ENCODE results near the gene AGPAT3.

AGPAT3 gene

DNA sequence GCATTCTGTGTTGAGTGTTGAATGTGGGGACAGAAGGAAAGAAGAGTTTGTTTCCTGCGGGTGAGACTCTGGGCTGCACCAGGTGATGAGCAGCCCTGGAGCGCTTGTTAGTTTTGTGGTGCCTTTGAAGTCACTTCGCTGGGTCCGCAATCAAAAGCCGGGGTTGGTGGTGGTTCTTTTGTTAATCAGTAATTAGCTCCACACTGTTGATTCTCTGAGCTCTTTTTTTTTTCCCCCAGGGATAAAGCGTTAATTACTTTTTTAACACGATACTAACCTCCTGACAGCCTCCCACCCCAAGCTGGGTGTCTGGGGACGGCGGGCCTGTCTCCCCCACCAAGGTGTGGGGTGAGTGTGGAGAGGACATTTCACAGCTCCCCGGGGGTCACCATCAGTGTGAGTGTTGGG, 56.6 kb downstream of the AGPAT3 start:
- no peaks in the 10 kb centered on the region for H3K27me3 ChIP-seq (ENCODE audit: control insufficient read depth, insufficient read depth, low read length)
- H3K9ac ChIP-seq: no peak overlapping the region
- H3K4me2 ChIP-seq (ENCODE audit: low read length): no peak overlapping the region
- no peak overlapping the region for H3K4me3 ChIP-seq (ENCODE audit: low read depth, low read length)
- peaks cover 45% of the 10 kb centered on the region for H3K79me2 ChIP-seq
- TF ChIP-seq, protein P1, sequence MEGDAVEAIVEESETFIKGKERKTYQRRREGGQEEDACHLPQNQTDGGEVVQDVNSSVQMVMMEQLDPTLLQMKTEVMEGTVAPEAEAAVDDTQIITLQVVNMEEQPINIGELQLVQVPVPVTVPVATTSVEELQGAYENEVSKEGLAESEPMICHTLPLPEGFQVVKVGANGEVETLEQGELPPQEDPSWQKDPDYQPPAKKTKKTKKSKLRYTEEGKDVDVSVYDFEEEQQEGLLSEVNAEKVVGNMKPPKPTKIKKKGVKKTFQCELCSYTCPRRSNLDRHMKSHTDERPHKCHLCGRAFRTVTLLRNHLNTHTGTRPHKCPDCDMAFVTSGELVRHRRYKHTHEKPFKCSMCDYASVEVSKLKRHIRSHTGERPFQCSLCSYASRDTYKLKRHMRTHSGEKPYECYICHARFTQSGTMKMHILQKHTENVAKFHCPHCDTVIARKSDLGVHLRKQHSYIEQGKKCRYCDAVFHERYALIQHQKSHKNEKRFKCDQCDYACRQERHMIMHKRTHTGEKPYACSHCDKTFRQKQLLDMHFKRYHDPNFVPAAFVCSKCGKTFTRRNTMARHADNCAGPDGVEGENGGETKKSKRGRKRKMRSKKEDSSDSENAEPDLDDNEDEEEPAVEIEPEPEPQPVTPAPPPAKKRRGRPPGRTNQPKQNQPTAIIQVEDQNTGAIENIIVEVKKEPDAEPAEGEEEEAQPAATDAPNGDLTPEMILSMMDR (IDR thresholded peaks at IDR 0.05): no peak
- no peak overlapping the region for H2AFZ ChIP-seq
- H3K27ac ChIP-seq: no peak overlapping the region
- H3K36me3 ChIP-seq (ENCODE audit: control insufficient read depth, insufficient read depth, low read length): no peaks in the 10 kb centered on the region
- no peaks in the 10 kb centered on the region for H3K9me3 ChIP-seq (ENCODE audit: control insufficient read depth, low read length)
- H3K4me1 ChIP-seq: peaks cover 25% of the 10 kb centered on the region

- Histone ChIP-seq H2AFZ (no peak overlapping the region), H3K9me3 (ENCODE audit: control insufficient read depth, low read length) (no peaks in the 10 kb centered on the region), H3K27me3 (ENCODE audit: control insufficient read depth, insufficient read depth, low read length) (no peaks in the 10 kb centered on the region), H3K4me3 (ENCODE audit: low read depth, low read length) (no peak overlapping the region), H3K4me1 (peaks cover 26% of the 10 kb centered on the region), H3K9ac (no peak overlapping the region), H3K36me3 (ENCODE audit: control insufficient read depth, insufficient read depth, low read length) (no peaks in the 10 kb centered on the region), H3K4me2 (ENCODE audit: low read length) (no peak overlapping the region), H3K79me2 (peaks cover 40% of the 10 kb centered on the region), H3K27ac (no peak overlapping the region)
- TF ChIP-seq, protein P1 (IDR thresholded peaks at IDR 0.05): no peak
Observed at GRCh38 chr21:43921979-43922945, 57.2 kb downstream of the AGPAT3 start.

- Histone ChIP-seq H2AFZ (no peak overlapping the region), H3K27ac (no peak overlapping the region), H3K9ac (no peak overlapping the region), H3K36me3 (ENCODE audit: control insufficient read depth, insufficient read depth, low read length) (no peaks in the 10 kb centered on the region), H3K27me3 (ENCODE audit: control insufficient read depth, insufficient read depth, low read length) (no peaks in the 10 kb centered on the region), H3K4me2 (ENCODE audit: low read length) (no peak overlapping the region), H3K4me3 (ENCODE audit: low read depth, low read length) (no peak overlapping the region), H3K79me2 (peaks cover 38% of the 10 kb centered on the region), H3K9me3 (ENCODE audit: control insufficient read depth, low read length) (no peaks in the 10 kb centered on the region), H3K4me1 (peaks cover 33% of the 10 kb centered on the region)
- TF ChIP-seq, protein P1 (IDR thresholded peaks at IDR 0.05): no peak
Observed at GRCh38 chr21:43922949-43923348, 57.9 kb downstream of the AGPAT3 start.

- Histone ChIP-seq H2AFZ (no peak overlapping the region), H3K4me3 (ENCODE audit: low read depth, low read length) (no peak overlapping the region), H3K27ac (no peak overlapping the region), H3K9me3 (ENCODE audit: control insufficient read depth, low read length) (no peaks in the 10 kb centered on the region), H3K4me2 (ENCODE audit: low read length) (no peak overlapping the region), H3K36me3 (ENCODE audit: control insufficient read depth, insufficient read depth, low read length) (no peaks in the 10 kb centered on the region), H3K9ac (no peak overlapping the region), H3K27me3 (ENCODE audit: control insufficient read depth, insufficient read depth, low read length) (no peaks in the 10 kb centered on the region), H3K4me1 (peaks cover 37% of the 10 kb centered on the region), H3K79me2 (peaks cover 35% of the 10 kb centered on the region)
- TF ChIP-seq, protein P1 (IDR thresholded peaks at IDR 0.05): no peak
Observed at GRCh38 chr21:43923391-43923790, 58.4 kb downstream of the AGPAT3 start.

All from parathyroid adenoma (tissue), 2 donors.